Hepatocyte (in vitro differentiated cells): Measurements from ENCODE around the gene ACIN1.

Experiments used
- CTCF ChIP-seq: fragments of 200-600 bp; sonication (generic); IDR thresholded peaks from 2 replicates; pipeline ENCODE4 v1.5.1; 2016; ENCODE audit warnings: antibody characterized with exemption, mild to moderate bottlenecking; ENCODE audit not compliant: poor library complexity
- EZH2 ChIP-seq: fragments of 200-600 bp; sonication (generic); IDR thresholded peaks from 2 replicates; pipeline ENCODE4 v1.6.1; 2016; ENCODE audit warnings: antibody characterized with exemption, mild to moderate bottlenecking, borderline replicate concordance
- EZH2phosphoT487 ChIP-seq: fragments of 200-600 bp; sonication (generic); IDR thresholded peaks from one replicate; pipeline ENCODE4 v1.6.1; 2018; ENCODE audit warnings: antibody characterized with exemption, mild to moderate bottlenecking, low read depth, moderate library complexity; ENCODE audit not compliant: unreplicated experiment, severe bottlenecking

GRCh38 chr14:23056956-23057756, 37.8 kb downstream of the ACIN1 start, which contains the start of gene CDH24:
- no peak for TF ChIP-seq CTCF
- no peak for TF ChIP-seq EZH2
- TF ChIP-seq EZH2phosphoT487: no peak
